Transverse colon (tissue), 3 donors: ENCODE data around the gene PSMB4.

Experiments used
- CTCF ChIP-seq, 5 experiments: fragments of 200-600 bp in 3 of 5; fragments of 450-650 bp in 2 of 5; sonication (generic) in 3 of 5; IDR thresholded peaks; 1 replicate in 2 of 5; 2 replicates in 3 of 5; pipeline ENCODE4 v1.5.1; 2016 to 2017; ENCODE audit warnings: antibody characterized with exemption in 5 of 5, inconsistent platforms in 3 of 5, mild to moderate bottlenecking in 2 of 5, moderate library complexity in 1 of 5
- POLR2A ChIP-seq: fragments of 450-650 bp; IDR thresholded peaks from one replicate; pipeline ENCODE4 v1.6.1; 2016; ENCODE audit warnings: antibody characterized with exemption, mild to moderate bottlenecking, moderate library complexity

DNA sequence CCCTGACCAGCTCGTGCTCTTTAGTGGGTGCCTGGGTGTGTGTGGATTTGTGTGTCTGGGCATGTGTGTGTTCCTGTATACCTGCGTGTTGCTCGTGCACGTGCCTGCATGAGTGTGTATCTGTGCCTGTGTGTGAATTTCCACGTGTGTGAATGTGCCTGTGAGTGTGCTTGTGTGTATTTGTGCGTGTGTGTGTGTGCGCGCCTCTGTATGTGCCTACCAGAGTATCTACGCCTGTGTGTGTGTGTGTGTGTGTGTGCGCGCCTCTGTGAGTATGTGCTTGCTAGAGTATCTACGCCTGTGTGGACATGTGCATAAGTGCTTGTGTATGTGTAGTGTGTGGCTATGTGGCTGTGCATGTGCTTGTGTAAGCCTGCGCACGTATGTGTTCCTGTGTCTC lies 26.2 kb upstream of the PSMB4 start:
- TF ChIP-seq POLR2A, result no peak
- TF ChIP-seq CTCF (IDR thresholded peaks at IDR 0.05), result no peak
